DMS 273 treated with DMSO at 0.1 percent for 48 hours (cell line): ENCODE results near the gene SLC6A7.
"Not testable (repeated sequence)": the region's sequence is repeated elsewhere in the genome, so short reads cannot be mapped to it uniquely, and the experiment has no call there.

ENCODE experiments used
- DNase-seq: peaks from one replicate; lab custom pipeline; 2025; lab: John Stamatoyannopoulos, UW

SLC6A7 gene

GRCh38 chr5:150218693-150219035, 28.8 kb downstream of the SLC6A7 start:
- no peak for DNase-seq

GRCh38 chr5:150219142-150219541, 29.3 kb downstream of the SLC6A7 start:
- DNase-seq = no peak

- DNase-seq = no peak
Measured at GRCh38 chr5:150219861-150220260, 30.0 kb downstream of the SLC6A7 start.

GRCh38 chr5:150221471-150221870, 31.6 kb downstream of the SLC6A7 start:
- no peak for DNase-seq

GRCh38 chr5:150222906-150223305, 33.0 kb downstream of the SLC6A7 start:
- DNase-seq = no peak

- DNase-seq = no peak
Measured at GRCh38 chr5:150223474-150223873, 33.6 kb downstream of the SLC6A7 start.

- DNase-seq = no peak
Measured at GRCh38 chr5:150224483-150225027, 34.7 kb downstream of the SLC6A7 start.

GRCh38 chr5:150227036-150227435, 37.2 kb downstream of the SLC6A7 start:
- no peak for DNase-seq

GRCh38 chr5:150227606-150228273, 37.9 kb downstream of the SLC6A7 start:
- no peak for DNase-seq

GRCh38 chr5:150229571-150229970, 39.7 kb downstream of the SLC6A7 start:
- DNase-seq = no peak

GRCh38 chr5:150230842-150231241, 41.0 kb downstream of the SLC6A7 start:
- DNase-seq = no peak

GRCh38 chr5:150233706-150234105, 43.8 kb downstream of the SLC6A7 start:
- not testable (repeated sequence) for DNase-seq

GRCh38 chr5:150234576-150235499, 45.0 kb downstream of the SLC6A7 start:
- no peak for DNase-seq

- DNase-seq = no peak
Measured at GRCh38 chr5:150235500-150235854, 45.6 kb downstream of the SLC6A7 start.

GRCh38 chr5:150236313-150236712, 46.5 kb downstream of the SLC6A7 start:
- DNase-seq = no peak

GRCh38 chr5:150236981-150237754, 47.3 kb downstream of the SLC6A7 start:
- no peak for DNase-seq

GRCh38 chr5:150238646-150239045, 48.8 kb downstream of the SLC6A7 start:
- DNase-seq = no peak

GRCh38 chr5:150239099-150239793, 49.4 kb downstream of the SLC6A7 start:
- DNase-seq = no peak

GRCh38 chr5:150239794-150240122, 49.9 kb downstream of the SLC6A7 start:
- DNase-seq = no peak

GRCh38 chr5:150241298-150242160, 51.7 kb downstream of the SLC6A7 start:
- no peak for DNase-seq
